ENCODE results near the gene LEMD2.

The LEMD2 gene

GRCh38 chr6:33772082-33772830, 16.7 kb downstream of the LEMD2 start:
- DNase-seq, result peak; percentile 74

GRCh38 chr6:33771146-33772081, 17.5 kb downstream of the LEMD2 start:
- DNase-seq, result peak; percentile 95

GRCh38 chr6:33770833-33771145, 18.1 kb downstream of the LEMD2 start:
- no peak for DNase-seq

- no peak for DNase-seq
Observed at GRCh38 chr6:33770124-33770832, 18.7 kb downstream of the LEMD2 start.

- no peak for DNase-seq
Observed at GRCh38 chr6:33769248-33769821, 19.6 kb downstream of the LEMD2 start.

- peak; percentile 94 for DNase-seq
Observed at GRCh38 chr6:33768644-33769120, 20.2 kb downstream of the LEMD2 start.

- no peak for DNase-seq
Observed at GRCh38 chr6:33766921-33767907, 21.7 kb downstream of the LEMD2 start.

- no peak for DNase-seq
Observed at GRCh38 chr6:33765368-33765767, 23.6 kb downstream of the LEMD2 start.

GRCh38 chr6:33764036-33764435, 24.9 kb downstream of the LEMD2 start:
- DNase-seq, result no peak

GRCh38 chr6:33763483-33763882, 25.4 kb downstream of the LEMD2 start:
- no peak for DNase-seq

- DNase-seq, result no peak
Observed at GRCh38 chr6:33762713-33763112, 26.2 kb downstream of the LEMD2 start.

- peak; percentile 83 for DNase-seq
Observed at GRCh38 chr6:33761922-33762629, 26.9 kb downstream of the LEMD2 start.

GRCh38 chr6:33761581-33761921, 27.4 kb downstream of the LEMD2 start:
- DNase-seq, result no peak

GRCh38 chr6:33759887-33760629, 28.9 kb downstream of the LEMD2 start:
- DNase-seq, result no peak

- DNase-seq, result no peak
Observed at GRCh38 chr6:33758815-33759216, 30.1 kb downstream of the LEMD2 start.

- DNase-seq, result no peak
Observed at GRCh38 chr6:33757906-33758305, 31.0 kb downstream of the LEMD2 start.

GRCh38 chr6:33757113-33757512, 31.8 kb downstream of the LEMD2 start:
- DNase-seq, result no peak

GRCh38 chr6:33756211-33756954, 32.5 kb downstream of the LEMD2 start:
- DNase-seq, result no peak

GRCh38 chr6:33755070-33755869, 33.7 kb downstream of the LEMD2 start:
- no peak for DNase-seq
